HK-2 (cell line): Measurements from ENCODE around the gene DNAH3.
"Not testable (repeated sequence)": the region's sequence is repeated elsewhere in the genome, so short reads cannot be mapped to it uniquely, and the experiment has no call there.

Experiments used
- DNase-seq: peaks from one replicate; pipeline ENCODE4 v3.0.0-alpha.2; 2018; ENCODE audit not compliant: unreplicated experiment

DNAH3 gene

DNA sequence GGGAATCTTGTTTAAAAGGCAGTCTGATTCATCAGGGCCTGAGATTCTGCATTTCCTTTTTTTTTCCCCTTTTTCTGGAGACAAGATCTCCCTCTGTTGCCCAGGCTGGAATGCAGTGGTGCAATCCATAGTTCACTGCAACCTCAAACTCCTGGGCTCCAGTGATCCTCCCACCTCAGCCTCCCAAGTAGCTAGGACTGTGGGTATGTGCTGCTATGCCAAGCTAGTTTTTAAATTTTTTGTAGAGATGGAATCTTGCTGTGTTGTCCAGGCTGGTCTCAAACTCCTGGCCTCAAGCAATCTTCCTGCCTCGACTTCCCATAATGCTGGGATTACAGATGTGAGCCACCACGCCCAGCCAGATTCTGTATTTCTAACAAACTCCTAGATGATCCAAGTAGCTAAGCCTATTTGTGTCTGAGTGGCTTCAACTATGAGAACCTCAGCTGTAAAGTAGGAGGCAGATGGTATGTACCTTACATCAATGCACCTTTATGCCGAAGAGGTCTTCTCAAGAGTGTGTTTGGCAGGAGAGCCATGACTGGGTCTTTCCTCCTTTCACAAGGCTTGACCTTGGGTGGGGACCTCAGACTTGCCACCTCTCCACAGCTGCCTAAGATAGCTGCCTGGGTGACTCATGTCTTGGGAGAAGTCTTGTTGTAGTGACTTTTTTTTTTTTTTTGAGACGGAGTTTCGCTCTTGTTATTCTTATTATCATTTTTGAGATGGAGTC lies 18.8 kb upstream of the DNAH3 start:
- no peak for DNase-seq

DNA sequence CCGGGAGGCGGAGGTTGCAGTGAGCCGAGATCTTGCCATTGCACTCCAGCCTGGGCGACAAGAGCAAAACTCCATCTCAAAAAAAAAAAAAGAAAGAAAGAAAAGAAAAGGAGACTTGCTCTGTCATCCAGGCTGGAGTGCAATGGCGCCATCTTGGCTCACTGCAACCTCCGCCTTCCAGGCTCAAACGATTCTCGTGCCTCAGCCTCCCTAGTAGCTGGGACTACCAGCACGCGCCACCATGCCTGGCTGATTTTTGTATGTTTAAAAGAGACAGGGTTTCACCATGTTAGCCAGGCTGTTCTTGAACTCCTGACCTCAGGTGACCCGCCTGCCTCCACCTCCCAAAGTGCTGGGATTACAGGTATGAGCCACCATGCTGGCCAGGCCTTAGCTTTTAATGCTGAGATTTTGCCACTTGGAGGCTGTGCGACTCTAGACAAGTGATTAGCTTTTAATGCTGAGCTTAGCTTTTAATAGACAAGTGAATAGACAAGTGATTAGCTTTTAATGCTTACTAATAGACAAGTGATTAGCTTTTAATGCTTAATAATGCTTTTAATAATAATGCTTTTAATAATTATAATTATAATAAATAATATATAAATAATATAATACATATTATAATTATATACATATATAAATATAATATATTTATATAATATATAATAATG lies 17.4 kb upstream of the DNAH3 start:
- DNase-seq: no peak

DNA sequence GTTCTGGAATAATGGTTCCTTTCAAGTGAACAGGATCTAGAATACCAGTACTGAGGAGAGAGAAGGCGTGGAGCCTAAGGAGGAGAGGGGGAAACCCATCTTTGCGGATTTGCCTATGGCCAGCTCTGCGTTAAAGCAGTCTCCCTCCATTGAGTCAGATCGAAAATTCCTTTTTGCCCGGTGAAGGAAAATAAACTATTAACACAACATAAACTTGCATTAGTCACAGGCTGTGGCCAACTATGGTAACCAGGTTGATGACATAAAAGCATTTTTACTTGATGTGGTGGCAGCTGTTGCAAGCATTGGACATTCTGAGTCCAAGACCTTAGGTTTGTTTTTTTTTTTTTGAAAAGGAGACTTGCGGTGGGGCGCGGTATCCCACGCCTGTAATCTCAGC lies 16.7 kb upstream of the DNAH3 start:
- DNase-seq: peak; percentile 43

DNA sequence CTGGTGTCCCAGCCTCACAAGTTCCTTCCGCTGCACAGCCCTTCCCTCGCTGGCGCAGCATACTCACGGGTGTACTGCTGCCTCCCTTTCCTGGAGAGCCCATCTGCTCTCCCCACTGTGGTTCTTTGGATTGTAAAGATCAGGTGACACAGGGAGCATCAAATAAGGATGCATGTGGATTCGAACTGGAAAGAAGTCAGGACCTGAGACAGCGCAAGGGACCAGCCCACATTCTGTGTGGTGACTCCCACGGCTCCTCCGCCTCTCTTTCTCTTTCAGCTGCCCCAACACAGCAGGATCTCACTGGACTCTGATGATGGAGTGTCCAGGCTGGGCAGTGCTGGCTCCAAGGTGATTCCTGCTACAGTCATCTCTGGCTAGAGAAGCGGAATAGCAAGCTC lies 15.9 kb upstream of the DNAH3 start:
- peak; percentile 32 for DNase-seq

DNA sequence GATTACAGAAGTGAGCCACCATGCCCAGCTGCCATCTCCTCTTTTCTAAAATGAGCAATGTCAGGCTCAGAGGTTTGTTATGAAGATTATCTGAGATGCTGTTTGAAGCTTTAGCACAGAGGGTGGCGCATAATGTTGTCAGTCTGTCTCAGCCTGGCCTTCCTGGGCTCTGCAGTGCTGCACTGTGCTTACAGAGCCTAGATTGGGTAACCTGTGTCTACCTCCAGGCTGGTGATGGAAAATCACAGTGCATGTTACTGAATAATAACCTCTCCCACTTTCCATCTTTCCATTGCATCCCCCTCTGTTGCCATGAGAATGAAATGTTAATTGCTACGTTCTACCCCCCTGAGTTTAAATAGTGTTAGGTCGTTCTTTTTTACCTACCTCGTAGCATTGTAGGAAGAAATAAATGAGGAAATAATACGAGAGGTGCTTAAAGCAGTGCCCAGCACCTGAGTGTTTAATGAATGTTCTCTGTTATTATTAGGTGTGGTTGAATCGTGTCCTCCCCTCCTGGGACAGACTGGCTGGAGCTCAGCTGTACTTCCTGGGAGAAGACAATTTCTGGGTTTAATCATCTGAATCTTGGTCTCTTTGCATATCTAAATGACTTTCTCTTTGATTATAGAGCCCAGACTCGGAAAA lies 14.0 kb upstream of the DNAH3 start:
- DNase-seq: no peak

DNA sequence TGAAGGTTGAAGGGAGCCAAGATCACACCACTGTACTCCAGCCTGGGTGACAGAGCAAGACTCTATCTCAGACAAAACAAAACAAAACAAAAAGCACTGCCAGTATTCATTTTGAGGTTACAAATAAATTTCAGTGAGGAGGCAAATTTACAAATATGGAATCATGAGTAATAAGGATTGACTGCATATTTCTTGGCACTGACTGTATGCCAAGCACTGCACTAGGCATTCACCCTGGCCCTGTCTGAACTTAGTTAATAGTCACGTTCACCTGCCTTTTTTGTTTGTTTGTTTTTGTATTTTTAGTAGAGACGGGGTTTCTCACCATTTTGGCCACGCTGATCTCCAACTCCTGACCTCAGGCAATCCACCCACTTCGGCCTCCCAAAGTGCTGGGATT lies 12.9 kb upstream of the DNAH3 start:
- no peak for DNase-seq

DNA sequence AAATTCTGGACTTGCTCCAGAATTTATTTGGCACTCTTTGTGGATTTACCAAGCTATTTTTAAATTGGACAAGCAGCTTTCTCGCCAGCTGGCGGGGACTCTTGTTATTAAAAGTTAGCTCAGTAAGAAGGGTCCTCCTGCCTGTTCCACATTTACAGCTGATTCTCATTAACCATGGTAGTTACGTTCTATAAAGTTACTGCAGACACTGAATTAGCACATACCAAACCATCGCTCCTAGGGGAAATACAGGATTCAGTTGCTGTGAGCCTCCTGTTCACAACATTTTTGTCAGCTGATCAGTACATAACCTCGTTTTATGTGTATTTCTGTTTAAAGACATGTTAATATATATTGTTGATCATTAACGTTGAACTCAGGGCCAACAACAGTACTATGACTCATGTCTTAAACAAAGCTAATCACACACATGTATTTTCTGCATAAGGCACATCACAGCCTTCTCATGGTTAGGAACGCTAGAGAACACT lies 12.1 kb upstream of the DNAH3 start:
- no peak for DNase-seq

DNA sequence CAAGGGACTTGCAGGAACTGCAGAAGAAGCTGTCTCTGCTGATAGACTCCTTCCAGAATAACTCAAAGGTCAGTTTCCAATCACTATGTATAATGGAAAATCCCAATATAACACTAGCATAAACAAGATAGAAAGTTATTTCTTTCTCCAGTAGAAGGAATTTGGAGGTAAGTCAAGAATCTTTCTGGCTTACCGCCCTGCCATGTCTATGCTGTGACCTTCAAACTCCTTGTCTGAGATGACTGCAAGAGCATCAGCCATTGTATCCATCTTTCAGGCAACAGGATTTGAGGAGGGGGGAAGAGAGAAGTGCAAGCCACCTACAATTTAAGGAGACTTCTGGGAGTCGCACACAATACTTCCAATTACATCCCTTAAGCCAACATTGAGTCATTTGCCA lies 10.6 kb upstream of the DNAH3 start:
- no peak for DNase-seq

DNA sequence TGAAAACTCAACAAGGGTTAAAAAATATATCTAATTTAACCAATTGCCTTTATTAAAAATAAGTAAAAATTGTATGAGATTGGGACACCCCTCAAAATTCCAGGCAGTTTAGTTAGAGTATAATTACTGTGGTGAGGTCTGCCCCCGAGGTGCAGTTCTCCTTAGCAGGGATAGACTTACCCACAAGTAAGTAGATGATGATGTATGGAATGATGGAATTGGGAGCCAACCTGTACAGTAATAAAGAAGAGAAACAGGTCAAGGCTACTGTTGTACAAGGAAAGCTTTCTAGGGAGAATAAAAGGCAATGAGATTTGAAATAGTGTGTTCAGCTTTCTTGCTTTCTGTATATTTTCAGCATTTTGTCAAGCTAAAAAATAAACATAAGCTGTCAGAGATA lies 9.6 kb upstream of the DNAH3 start:
- no peak for DNase-seq

DNA sequence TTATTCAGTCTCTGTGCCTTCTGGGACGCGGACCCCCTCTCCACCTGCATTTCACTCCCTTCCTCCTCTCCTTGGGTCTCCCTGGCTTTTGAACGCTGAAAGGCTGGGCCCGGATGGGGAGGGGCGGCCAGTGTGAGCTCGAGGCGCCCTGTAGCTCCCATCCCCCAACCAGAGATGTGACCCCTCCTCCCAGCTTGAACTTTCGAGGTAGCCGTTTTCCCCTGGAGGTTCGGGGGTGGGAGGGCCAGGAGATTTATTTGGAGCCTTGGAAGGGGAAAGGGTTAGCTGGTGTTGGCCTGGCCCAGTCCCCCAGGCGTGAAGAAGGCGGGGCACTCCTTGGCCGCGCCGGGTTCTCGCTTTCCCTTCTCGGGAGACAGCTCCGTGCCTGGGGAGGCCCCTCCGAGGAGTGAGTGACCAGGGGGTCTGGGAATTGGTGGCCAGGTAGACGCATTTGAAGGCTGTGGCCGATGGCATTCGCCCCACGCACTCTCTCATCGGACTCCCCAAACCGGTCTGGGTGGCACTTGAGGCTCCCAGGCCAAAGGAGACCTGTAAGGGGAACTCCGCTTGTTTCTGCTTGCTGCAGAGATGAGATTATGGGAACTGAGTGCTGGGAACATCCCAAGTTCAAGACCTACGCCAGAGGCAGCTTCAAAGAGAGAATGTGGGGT lies 8.8 kb upstream of the DNAH3 start:
- DNase-seq: no peak

DNA sequence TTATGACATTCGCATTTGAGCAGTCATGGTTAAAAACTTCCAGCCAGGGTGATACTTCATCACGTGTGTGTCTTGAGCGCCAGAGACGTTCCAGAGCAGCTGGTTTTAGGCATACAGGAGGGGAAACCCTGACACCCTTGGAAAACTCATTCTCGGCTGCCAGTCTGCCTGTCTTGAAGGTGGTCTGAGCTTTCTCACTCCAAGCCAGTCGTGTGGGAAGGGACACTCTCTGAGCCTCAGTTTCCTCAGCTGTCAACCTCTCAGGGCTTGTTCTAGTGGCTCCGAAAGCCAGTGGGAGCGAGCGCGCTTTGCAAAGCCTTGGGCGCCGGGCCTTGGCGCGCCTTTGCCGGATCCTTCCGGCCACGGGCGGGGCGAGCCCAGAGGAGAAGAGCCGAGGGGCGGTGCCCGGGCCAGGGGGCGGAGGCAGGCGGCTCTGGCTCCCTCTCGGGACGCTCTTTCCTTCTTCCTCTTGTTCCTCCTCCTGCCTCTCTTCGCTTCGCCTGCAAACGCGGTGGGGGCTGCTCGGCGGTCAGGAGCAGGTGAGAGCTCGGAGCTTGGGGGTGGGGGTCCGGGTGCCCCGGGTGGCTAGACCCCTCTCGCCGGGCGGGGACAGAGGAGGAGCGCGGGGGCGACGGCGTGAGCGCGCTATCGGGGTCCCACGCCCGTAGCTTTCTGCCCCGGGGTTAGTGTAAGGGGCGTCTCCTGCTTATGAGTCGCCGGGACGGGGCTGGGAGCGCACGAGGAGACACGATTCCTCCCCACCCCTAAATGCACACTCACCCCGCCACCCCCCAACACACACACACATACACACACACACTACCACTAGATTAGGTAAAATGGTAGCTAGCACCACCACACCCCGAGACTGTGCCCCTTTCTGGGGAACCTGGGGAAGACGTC lies 7.8 kb upstream of the DNAH3 start, which contains the start of gene LDAF1:
LDAF1 (plus strand) TSS at position 467 of the 903 bp plus-strand sequence. CDS start 2,509 bp downstream, outside the sequence.
- peak; percentile 75 for DNase-seq

DNA sequence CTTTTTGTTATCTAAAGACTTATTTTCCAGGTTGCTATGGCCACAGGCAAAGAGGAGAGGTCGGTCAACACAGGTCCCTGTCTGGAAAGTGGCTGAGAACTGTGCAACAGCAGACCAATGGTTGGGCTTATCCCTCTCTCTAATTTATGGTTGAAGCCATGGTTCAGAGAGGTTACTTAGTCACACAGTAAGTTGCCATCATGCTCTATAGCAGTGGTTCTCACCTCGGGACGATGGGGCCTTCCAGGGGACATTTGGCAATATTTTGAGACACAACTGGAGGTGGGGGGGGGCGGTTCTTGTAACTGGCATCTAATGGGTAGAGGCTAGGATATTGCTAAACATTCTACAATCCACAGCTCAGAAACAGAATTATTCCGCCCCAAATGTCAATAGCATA lies 7.0 kb upstream of the DNAH3 start:
- no peak for DNase-seq

DNA sequence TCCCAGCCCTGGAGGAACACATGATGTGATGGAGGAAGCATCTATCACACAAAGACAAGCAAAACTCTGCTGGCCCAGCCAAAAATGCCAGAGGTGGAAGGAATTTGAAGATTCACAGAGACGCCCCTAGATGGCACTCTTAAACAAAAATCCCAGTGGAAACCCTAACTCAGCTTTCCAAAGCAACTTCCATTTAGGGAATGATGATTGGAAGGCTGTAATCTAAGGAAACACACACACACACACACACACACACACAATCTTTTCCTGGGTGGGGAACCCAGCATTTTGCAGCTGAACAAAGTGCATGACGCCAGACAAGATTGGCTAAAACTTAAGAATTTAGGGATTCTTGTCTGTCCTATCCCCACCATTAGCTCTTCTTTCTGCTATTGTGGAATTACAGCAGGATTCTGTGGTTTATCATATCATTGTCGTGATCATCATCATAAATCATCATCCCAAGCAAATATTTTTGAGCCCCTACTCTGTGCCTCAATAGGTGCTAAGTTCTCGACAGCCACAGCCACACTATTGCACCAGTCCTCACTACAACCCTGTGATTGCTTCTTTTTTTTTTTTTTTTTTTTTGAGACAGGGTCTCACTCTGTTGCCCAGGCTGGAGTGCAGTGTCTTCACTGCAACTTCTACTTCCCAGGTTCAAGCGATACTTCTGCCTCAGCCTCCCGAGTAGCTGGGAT lies 6.3 kb upstream of the DNAH3 start:
- no peak for DNase-seq

DNA sequence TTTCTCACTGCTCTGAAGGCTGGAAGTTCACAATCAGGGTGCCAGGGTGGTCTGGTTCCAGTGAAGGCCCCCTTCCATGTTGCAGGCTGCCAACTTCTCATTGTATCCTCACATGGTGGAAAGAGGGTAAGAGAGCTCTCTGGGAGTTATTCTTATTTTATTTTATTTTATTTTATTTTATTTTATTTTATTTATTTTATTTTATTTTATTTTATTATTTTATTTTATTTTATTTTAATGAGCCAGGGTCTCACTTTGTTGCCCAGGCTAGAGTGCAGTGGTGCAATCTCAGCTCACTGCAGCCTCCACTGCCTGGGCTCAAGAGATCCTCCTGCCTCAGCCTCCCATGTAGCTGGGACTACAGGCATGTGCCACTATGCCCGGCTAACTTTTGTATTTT lies 5.4 kb upstream of the DNAH3 start:
- not testable (repeated sequence) for DNase-seq

DNA sequence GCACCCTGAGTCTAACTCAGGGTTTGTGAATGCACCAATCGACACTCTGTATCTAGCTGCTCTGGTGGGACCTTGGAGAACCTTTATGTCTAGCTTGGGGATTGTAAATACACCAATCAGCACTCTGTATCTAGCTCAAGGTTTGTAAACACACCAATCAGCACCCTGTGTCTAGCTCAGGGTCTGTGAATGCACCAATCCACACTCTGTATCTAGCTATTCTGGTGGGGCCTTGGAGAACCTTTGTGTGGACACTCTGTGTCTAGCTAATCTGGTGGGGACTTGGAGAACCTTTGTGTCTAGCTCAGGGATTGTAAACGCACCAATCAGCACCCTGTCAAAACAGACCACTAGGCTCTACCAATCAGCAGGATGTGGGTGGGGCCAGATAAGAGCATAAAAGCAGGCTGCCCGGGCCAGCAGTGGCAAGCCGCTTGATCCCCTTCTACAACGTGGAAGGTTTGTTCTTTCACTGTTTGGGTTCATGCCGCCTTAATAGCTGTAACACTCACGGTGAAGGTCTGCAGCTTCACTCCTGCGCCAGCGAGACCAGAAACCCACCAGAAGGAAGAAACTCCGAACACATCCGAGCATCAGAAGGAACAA lies 2.6 kb upstream of the DNAH3 start:
- not testable (repeated sequence) for DNase-seq

DNA sequence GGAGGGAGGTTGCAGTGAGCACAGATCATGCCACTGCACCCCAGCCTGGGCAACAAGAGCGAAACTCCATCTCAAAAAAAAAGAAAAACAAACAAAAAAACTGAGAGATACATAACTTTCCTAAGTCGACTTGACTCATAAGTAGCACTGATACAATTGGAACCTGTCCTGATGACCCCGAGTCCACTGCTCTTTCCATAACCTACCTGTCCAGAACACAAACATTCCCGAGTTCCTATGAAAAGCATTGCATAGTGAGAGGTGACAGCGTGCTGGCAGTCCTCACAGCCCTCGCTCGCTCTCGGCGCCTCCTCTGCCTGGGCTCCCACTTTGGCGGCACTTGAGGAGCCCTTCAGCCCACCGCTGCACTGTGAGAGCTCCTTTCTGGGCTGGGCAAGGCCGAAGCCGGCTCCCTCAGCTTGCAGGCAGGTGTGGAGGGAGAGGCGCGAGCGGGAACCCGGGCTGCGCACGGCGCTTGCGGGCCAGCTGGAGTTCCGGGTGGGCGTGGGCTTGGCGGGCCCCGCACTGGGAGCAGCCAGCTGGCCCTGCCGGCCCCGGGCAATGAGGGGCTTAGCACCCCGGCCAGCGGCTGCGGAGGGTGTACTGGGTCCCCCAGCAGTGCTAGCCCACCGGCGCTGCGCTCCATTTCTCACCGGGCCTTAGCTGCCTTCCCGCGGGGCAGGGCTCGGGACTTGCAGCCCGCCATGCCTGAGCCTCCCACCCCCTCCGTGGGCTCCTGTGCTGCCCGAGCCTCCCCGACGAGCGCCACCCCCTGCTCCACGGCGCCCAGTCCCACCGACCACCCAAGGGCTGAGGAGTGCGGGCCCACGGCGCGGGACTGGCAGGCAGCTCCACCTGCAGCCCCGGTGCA lies 1.7 kb upstream of the DNAH3 start:
- not testable (repeated sequence) for DNase-seq

DNA sequence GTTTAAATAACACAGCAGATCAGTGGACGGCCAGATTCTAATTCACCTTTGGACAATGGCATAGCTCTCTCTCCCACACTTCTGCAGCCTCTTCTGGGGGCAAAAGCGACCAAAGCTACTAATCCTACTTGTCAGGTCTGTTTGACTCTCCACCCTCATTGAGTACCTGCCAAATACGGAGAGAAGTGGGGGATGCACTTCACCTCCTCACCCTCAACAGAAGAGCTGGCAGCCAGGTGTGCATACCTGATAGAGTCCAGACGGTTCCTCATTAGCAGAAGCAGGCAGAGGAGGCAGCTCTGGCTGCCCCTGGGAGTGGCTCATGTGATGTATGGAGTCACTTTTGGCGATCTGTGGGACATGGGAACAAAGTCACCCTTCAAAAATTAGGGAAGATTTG lies 4.9 kb downstream of the DNAH3 start:
- no peak for DNase-seq

DNA sequence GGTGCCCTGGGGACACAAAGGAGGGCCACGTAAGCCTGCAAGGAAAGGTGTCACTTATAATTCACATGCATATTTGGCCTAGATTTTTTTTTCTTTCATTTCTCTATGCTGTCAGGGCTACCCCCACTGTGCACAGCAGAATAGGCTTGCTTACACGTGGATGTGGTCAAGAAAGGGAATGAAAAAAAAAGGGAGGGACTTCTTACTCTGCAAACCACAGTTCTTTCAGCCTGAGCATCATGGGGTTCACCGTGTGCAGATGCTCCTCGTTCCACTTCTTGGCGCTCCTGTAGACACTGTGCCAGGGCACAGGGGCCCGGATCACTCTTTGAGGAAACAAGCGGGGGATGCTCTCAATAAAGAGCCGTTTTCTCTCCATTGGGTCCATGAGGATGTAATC lies 16.6 kb downstream of the DNAH3 start:
- DNase-seq: no peak

DNA sequence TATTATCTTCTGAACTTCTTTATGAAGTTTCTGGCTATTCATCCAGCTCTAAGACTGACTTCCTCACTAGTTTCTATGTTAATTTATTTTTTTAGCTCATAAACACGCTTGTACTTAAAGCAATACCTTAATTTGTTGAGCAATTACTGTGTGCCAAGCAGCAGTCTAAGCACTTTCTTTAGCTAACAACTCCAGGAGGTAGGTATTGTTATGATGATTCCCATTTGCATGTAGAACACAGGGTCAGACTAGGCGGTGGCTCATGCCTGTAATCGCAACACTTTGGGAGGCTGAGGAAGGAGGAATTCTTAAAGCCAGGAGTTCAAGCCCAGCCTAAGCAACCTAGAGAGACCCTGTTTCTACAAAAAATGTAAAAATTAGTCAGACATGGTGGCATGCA lies 19.8 kb downstream of the DNAH3 start:
- DNase-seq: no peak
